SK-N-SH treated with all-trans-retinoic acid at 6 μM for 48 hours (cell line): ENCODE data around the gene EBF3.

Experiments
- ATAC-seq: fragments of 200-7000 bp; cut with Tn5 transposase; 3 replicates; pipeline ENCODE4 v1.9.1; 2020; ENCODE audit warnings: mild to moderate bottlenecking, moderate library complexity
- ARNTL ChIP-seq: fragments of 450-650 bp; formaldehyde crosslinking; IDR thresholded peaks from 2 replicates; pipeline ENCODE4 v1.5.0; 2020; ENCODE audit warnings: low read depth, mild to moderate bottlenecking, moderate library complexity, borderline replicate concordance
- CSDC2 ChIP-seq: fragments of 250-450 bp; sonication (Bioruptor Pico); IDR thresholded peaks from 2 replicates; pipeline ENCODE4 v1.5.0; 2020; ENCODE audit warnings: mild to moderate bottlenecking, moderate library complexity
- ESRRG ChIP-seq: fragments of 250-450 bp; sonication (Bioruptor Pico); IDR thresholded peaks from 2 replicates; pipeline ENCODE4 v1.6.1; 2021; ENCODE audit warnings: mild to moderate bottlenecking
- ISL1 ChIP-seq: fragments of 250-450 bp; sonication (Bioruptor Pico); IDR thresholded peaks from 2 replicates; pipeline ENCODE4 v2.1.2; 2022; ENCODE audit warnings: mild to moderate bottlenecking, moderate library complexity
- OSR1 ChIP-seq: fragments of 250-450 bp; sonication (Bioruptor Pico); IDR thresholded peaks from 2 replicates; pipeline ENCODE4 v1.8.0; 2022; ENCODE audit warnings: moderate library complexity, mild to moderate bottlenecking, inconsistent platforms
- PPARA ChIP-seq: fragments of 250-450 bp; sonication (Bioruptor Pico); IDR thresholded peaks from 2 replicates; pipeline ENCODE4 v1.5.0; 2020; ENCODE audit warnings: mild to moderate bottlenecking, borderline replicate concordance
- RARB ChIP-seq: fragments of 250-450 bp; sonication (Bioruptor Pico); IDR thresholded peaks from 2 replicates; pipeline ENCODE4 v1.8.0; 2021; ENCODE audit warnings: mild to moderate bottlenecking, moderate library complexity
- SNAI2 ChIP-seq: fragments of 250-450 bp; sonication (Bioruptor Pico); IDR thresholded peaks from 2 replicates; pipeline ENCODE4 v1.5.0; 2020; ENCODE audit warnings: mild to moderate bottlenecking, moderate library complexity
- TCF4 ChIP-seq: fragments of 250-450 bp; sonication (Bioruptor Pico); IDR thresholded peaks from 2 replicates; pipeline ENCODE4 v1.8.0; 2021; ENCODE audit warnings: mild to moderate bottlenecking, moderate library complexity, borderline replicate concordance
- TOX ChIP-seq: fragments of 250-450 bp; sonication (Bioruptor Pico); IDR thresholded peaks from 2 replicates; pipeline ENCODE4 v1.8.0; 2021; ENCODE audit warnings: mild to moderate bottlenecking, moderate library complexity, borderline replicate concordance
- ZFP30 ChIP-seq: fragments of 450-650 bp; formaldehyde crosslinking; IDR thresholded peaks from 2 replicates; pipeline ENCODE4 v1.5.0; 2022; ENCODE audit warnings: mild to moderate bottlenecking, moderate library complexity
- ZNF565 ChIP-seq: fragments of 450-650 bp; formaldehyde crosslinking; conservative IDR thresholded peaks from 2 replicates; pipeline ENCODE4 v1.5.0; 2020; ENCODE audit warnings: low read depth, mild to moderate bottlenecking, moderate library complexity
- ZNF70 ChIP-seq: fragments of 450-650 bp; formaldehyde crosslinking; IDR thresholded peaks from 2 replicates; pipeline ENCODE4 v1.5.0; 2020; ENCODE audit warnings: mild to moderate bottlenecking, moderate library complexity
- TF ChIP-seq, protein P1 (sequence below): fragments of 250-450 bp; sonication (Bioruptor Pico); IDR thresholded peaks from 2 replicates; pipeline ENCODE4 v1.5.1; 2020; ENCODE audit warnings: low read depth, mild to moderate bottlenecking, moderate library complexity
- TF ChIP-seq, protein P2 (sequence below): fragments of 250-450 bp; sonication (Bioruptor Pico); IDR thresholded peaks from 2 replicates; pipeline ENCODE4 v1.8.0; 2021; ENCODE audit warnings: low read depth, mild to moderate bottlenecking, moderate library complexity, borderline replicate concordance
- TF ChIP-seq, protein P3 (sequence below): fragments of 250-450 bp; sonication (Bioruptor Pico); IDR thresholded peaks from 2 replicates; pipeline ENCODE4 v1.5.1; 2021; ENCODE audit warnings: mild to moderate bottlenecking, moderate library complexity
- TF ChIP-seq, protein P4 (sequence below): fragments of 250-450 bp; sonication (Bioruptor Pico); IDR thresholded peaks from 2 replicates; pipeline ENCODE4 v1.8.0; 2020; ENCODE audit warnings: mild to moderate bottlenecking, moderate library complexity, borderline replicate concordance

Gene EBF3

DNA sequence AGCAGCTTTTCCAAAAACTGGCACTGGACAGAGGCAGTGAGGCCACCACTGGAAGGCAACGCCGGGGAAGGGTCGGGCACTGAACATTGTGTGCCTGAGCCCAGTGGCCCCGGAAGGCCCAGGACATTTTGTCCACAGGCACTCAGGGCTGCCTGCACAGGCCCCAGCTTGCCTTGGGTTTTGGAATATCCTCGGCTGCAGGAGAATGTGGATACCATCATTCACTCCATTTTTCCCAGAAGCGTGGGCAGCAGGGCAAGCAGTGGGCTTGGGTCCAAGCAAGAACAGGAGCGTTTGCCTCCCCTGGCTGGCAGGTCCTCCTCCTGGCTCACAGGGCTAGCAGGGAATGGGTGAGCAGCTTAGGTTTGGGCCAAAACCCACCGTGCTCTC is 147.4 kb downstream of the EBF3 start:
- TF ChIP-seq ZFP30 = no peak
- no peak for TF ChIP-seq ESRRG (CRISPR knock-in tag)
- TF ChIP-seq TOX (CRISPR knock-in tag) = no peak
- no peak for TF ChIP-seq ZNF70 (CRISPR knock-in tag)
- TF ChIP-seq ARNTL (CRISPR knock-in tag) = no peak
- TF ChIP-seq, protein P1, sequence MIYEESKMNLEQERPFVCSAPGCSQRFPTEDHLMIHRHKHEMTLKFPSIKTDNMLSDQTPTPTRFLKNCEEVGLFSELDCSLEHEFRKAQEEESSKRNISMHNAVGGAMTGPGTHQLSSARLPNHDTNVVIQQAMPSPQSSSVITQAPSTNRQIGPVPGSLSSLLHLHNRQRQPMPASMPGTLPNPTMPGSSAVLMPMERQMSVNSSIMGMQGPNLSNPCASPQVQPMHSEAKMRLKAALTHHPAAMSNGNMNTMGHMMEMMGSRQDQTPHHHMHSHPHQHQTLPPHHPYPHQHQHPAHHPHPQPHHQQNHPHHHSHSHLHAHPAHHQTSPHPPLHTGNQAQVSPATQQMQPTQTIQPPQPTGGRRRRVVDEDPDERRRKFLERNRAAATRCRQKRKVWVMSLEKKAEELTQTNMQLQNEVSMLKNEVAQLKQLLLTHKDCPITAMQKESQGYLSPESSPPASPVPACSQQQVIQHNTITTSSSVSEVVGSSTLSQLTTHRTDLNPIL (CRISPR knock-in tag) = no peak
- no peak for TF ChIP-seq SNAI2
- TF ChIP-seq CSDC2 (CRISPR knock-in tag) = no peak
- no peak for TF ChIP-seq OSR1 (CRISPR knock-in tag)
- TF ChIP-seq TCF4 (CRISPR knock-in tag) = no peak
- ATAC-seq = no peak

DNA sequence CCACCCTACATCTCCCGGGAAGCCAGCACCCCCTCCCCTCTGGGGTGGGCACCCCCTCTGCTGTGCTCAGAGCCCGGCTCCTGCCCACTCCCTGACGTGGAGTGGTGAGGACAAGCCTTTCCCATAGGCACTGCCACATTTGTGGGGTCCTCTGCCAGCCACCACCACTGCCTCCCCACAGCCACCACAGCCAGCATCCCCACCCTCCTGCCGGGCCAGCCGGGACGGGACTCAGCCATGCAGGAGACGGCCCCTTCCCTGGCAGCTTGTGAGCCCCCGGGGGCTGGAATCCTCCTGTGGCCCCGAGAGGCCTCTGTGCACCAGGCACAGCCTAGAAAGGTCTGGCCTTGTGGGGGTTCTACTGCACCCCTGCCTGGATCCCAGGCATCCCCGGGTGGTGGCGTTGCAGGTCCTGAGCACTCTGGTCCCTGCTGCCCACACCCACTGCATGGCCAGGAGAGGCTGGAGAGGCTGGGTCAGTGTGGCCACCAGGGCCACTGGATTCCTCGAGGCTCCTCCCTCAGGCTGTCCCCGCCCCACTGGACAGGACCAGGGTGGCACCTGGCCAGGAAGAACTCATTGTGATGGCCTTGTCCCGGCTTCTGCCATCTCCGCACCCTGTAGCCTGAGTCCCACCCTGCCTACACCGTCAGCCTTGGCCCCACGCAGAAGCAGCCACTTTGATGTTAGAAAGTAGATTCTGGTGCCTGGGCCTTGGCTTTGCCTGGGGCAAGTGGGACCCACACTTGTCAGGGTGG is 148.0 kb downstream of the EBF3 start:
- ATAC-seq = no peak
- TF ChIP-seq, protein P2, sequence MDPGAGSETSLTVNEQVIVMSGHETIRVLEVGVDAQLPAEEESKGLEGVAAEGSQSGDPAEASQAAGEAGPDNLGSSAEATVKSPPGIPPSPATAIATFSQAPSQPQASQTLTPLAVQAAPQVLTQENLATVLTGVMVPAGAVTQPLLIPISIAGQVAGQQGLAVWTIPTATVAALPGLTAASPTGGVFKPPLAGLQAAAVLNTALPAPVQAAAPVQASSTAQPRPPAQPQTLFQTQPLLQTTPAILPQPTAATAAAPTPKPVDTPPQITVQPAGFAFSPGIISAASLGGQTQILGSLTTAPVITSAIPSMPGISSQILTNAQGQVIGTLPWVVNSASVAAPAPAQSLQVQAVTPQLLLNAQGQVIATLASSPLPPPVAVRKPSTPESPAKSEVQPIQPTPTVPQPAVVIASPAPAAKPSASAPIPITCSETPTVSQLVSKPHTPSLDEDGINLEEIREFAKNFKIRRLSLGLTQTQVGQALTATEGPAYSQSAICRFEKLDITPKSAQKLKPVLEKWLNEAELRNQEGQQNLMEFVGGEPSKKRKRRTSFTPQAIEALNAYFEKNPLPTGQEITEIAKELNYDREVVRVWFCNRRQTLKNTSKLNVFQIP (CRISPR knock-in tag) = no peak
- TF ChIP-seq CSDC2 (CRISPR knock-in tag) = no peak

DNA sequence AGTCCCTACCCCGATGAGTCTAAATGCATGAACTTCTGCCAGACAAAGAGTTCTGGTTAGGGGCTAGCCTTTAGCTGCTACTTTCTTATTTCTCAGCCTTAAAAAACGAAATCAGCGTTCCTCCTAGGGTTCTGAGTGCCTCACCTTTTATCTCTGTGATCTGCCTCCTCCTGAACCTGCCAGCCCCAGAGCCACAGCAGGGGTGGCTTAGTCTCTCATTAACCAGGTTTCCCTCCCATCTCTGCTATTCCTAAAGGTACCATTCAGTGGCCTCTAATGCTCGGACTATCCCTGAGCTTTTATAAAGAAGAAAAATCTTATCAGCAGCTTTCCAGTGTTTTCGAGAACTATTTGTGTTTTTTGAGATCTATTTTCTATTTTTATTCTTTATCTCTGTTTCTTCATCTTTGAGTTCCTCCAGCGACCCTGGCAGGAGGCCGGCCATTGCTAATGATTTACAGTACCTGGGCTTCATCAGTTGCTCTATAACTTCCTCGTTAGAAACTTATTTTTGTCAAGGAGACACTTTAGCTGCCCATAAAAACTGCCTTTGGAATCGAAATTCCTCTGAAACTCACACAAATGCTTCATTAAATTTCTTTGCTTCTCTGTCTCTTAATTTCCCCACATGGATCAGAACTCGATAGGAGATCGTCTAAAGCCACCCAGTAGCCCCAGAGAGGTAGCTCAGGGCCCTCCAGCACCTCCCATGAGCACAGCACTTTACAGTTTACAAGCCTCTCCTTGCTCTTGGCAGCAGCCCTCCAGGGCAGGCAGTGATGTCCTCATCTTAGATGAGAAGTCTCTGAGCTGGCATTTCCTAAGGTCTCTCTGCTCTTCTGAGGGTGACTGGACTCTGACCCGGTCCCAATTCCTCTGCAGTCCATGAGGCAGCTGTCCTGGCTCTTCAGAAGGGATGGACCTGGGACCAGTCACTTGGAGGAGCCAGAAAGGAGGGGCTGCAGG is 149.1 kb downstream of the EBF3 start:
- TF ChIP-seq ZNF565 (CRISPR knock-in tag) (no peak), PPARA (no peak), ISL1 (no peak), ZFP30 (no peak), RARB (CRISPR knock-in tag) (no peak)
- TF ChIP-seq, protein P3, sequence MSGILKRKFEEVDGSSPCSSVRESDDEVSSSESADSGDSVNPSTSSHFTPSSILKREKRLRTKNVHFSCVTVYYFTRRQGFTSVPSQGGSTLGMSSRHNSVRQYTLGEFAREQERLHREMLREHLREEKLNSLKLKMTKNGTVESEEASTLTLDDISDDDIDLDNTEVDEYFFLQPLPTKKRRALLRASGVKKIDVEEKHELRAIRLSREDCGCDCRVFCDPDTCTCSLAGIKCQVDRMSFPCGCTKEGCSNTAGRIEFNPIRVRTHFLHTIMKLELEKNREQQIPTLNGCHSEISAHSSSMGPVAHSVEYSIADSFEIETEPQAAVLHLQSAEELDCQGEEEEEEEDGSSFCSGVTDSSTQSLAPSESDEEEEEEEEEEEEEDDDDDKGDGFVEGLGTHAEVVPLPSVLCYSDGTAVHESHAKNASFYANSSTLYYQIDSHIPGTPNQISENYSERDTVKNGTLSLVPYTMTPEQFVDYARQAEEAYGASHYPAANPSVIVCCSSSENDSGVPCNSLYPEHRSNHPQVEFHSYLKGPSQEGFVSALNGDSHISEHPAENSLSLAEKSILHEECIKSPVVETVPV = no peak
- TF ChIP-seq, protein P4, sequence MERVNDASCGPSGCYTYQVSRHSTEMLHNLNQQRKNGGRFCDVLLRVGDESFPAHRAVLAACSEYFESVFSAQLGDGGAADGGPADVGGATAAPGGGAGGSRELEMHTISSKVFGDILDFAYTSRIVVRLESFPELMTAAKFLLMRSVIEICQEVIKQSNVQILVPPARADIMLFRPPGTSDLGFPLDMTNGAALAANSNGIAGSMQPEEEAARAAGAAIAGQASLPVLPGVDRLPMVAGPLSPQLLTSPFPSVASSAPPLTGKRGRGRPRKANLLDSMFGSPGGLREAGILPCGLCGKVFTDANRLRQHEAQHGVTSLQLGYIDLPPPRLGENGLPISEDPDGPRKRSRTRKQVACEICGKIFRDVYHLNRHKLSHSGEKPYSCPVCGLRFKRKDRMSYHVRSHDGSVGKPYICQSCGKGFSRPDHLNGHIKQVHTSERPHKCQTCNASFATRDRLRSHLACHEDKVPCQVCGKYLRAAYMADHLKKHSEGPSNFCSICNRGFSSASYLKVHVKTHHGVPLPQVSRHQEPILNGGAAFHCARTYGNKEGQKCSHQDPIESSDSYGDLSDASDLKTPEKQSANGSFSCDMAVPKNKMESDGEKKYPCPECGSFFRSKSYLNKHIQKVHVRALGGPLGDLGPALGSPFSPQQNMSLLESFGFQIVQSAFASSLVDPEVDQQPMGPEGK (CRISPR knock-in tag) = no peak
- TF ChIP-seq, protein P2 (CRISPR knock-in tag) = no peak

DNA sequence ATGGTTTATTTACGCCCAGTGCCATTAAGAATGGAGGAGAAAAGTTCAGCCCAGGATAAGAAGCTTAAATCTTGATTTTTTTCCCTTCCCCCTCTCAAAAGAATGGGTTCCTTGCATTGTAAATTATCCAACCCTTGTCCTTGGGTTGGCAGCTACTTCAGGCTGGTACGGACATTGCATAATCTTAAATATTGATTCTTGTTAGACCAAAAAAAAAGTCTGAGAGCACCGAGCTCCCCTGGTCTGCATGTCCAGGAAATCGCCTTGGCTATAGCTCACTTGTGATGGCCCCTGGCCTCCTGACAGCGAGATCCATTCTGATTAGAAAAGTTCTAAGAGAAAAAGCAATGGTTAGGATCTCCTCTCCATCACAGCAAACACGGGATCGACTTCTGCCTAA is 151.7 kb downstream of the EBF3 start:
- TF ChIP-seq PPARA = no peak
- TF ChIP-seq ZFP30 = no peak
- ATAC-seq = no peak

More for the DNA sequence above, 149.1 kb downstream of the EBF3 start:
- ATAC-seq = no peak
